AG09309 (cell line): Measurements from ENCODE around the gene IGSF9B.

Experiments
- DNase-seq: peaks from one replicate; pipeline ENCODE4 v3.0.0-alpha.2; 2010; ENCODE audit warnings: low read depth
- H3K4me3 ChIP-seq: 2 replicates; pipeline ENCODE4 v1.5.1; 2011; ENCODE audit warnings: mild to moderate bottlenecking, low read depth, low read length, moderate library complexity; ENCODE audit not compliant: control insufficient read depth
- CTCF ChIP-seq: IDR thresholded peaks from 2 replicates; pipeline ENCODE4 v1.5.1; 2011; ENCODE audit warnings: mild to moderate bottlenecking, low read depth, low read length, inconsistent platforms; ENCODE audit not compliant: insufficient read depth, control insufficient read depth; ENCODE audit errors: missing control alignments

Gene IGSF9B

GRCh38 chr11:133924661-133925060 is 32.1 kb downstream of the IGSF9B start:
- no peak for TF ChIP-seq CTCF
- no peak overlapping the region for H3K4me3 ChIP-seq
- DNase-seq = no peak

DNA sequence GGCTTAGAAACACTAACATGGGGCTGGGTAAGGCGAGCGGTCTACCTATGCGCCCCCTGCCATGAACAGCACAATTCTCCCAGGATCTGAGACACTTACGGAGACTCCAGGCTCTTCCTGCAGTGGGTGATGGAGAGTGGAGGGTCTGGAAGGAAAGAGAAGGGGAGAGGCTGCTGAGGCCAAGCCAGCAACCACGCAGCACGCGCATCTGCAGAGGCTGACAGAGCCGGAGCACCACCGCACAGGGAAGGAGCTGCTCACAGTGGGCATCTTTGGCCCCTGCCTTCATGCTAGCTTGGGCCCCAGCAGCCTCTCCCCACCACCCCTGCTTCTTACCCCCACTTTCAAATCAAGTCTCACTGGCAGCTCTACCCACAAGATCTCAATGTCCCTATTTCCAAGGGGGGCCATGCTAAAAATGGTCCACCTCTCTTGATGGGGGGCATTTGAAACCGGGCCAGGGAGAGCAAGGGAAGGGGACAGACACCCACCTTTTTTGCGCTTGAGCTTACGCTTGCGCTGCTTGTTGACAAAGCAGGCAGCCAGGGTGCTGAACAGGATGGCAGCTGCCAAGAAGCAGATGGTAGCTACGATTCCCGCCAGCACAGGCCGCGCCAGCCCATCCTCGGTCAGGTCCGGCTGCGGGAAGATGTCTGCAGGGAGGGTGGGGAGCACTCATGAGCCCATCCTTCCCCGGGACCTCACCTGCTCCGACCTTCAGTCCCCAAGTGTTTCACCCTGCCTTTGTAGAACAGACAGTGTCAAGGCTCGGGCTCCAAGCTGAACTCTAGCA is 34.5 kb downstream of the IGSF9B start:
- DNase-seq = no peak
- H3K4me3 ChIP-seq = no peak overlapping the region
- TF ChIP-seq CTCF = no peak

DNA sequence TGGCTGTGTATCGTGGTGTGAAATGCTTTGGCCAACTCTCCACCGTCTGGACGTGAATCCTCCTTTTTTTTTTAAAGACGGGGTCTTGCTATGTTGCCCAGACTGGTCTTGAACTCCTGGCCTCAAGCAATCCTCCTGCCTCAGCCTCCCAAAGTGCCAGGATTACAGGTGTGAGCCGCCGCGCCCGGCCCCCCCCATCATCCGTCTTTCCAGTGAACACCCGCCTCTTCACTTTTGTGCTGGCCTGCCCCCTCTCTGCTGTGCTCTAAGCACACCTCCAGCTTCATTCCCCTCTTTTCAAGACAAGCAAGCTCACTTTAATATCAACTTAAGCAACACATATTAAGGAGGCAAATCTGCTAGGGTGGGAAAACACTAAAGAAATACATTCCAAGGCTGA is 35.3 kb downstream of the IGSF9B start:
- no peak overlapping the region for H3K4me3 ChIP-seq
- no peak for DNase-seq
- TF ChIP-seq CTCF = no peak

- TF ChIP-seq CTCF = no peak
- H3K4me3 ChIP-seq = no peak overlapping the region
- DNase-seq = no peak
Measured at GRCh38 chr11:133921026-133921425, 35.7 kb downstream of the IGSF9B start.

DNA sequence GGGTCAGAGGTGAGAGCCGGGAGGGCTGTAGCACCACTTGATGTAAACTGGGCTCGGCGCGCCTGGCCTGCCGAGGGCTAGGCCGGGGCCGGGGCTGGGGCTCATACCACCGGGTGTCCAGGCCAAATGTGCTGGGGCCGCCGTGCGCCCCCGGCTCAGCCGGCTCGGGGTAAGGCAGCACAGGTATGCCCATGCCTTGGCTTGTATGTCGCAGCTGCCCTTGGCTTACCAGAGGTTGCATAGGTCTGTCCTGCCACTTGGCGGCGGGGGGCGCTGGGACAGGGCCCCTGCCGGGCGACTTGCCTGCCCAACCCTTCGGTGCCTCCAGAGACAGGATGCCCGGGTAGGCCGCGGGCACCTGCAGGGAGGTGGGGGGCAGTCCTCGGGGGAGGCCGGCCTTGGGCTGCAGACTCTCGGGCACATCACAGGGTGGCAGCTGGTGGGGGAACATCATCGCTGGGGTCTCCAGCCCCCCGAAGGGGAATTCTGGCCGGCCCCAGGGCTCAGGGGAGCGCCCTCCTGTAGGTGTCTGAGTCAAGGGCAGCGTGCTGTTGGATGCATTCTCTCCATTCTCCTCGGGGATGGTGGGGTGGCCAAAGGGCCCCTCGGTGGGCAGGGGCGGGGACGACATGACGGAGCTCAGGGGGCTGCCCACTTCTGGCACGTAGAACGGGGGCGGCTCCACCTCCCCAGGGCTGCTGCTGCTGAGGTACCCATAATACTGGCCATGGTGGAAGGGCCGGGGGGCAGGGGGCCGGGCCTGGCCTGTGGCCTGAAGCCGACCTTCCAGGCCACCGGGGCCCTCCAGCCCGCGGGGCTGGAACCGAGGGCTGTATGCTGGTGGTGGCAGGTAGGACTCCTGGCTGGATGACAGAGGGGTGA is 36.4 kb downstream of the IGSF9B start:
- H3K4me3 ChIP-seq = no peak overlapping the region
- TF ChIP-seq CTCF = no peak
- DNase-seq = no peak

- DNase-seq = no peak
- no peak overlapping the region for H3K4me3 ChIP-seq
- no peak for TF ChIP-seq CTCF
Measured at GRCh38 chr11:133919330-133920108, 37.2 kb downstream of the IGSF9B start.
